NK-92 treated with Interleukin-12 subunit alpha and Interleukin-12 subunit beta, amount 100 ng/mL, for 24 hours (cell line): Measurements from ENCODE around the gene SMAD9.

Source experiments
- DNase-seq: peaks from one replicate; lab custom pipeline; 2025; lab: John Stamatoyannopoulos, UW

Gene SMAD9

GRCh38 chr13:36817996-36818803, 101.8 kb downstream of the SMAD9 start:
- no peak for DNase-seq

GRCh38 chr13:36815062-36815461, 105.0 kb downstream of the SMAD9 start:
- DNase-seq: no peak

GRCh38 chr13:36814465-36814864, 105.6 kb downstream of the SMAD9 start:
- DNase-seq: no peak

GRCh38 chr13:36813225-36813624, 106.8 kb downstream of the SMAD9 start:
- DNase-seq: no peak

- no peak for DNase-seq
These were observed 112.4 kb downstream of the SMAD9 start for GRCh38 chr13:36807616-36808015.

- DNase-seq: no peak
These were observed 113.9 kb downstream of the SMAD9 start for GRCh38 chr13:36806102-36806501.

GRCh38 chr13:36804588-36804987, 115.5 kb downstream of the SMAD9 start:
- DNase-seq: no peak

- DNase-seq: no peak
These were observed 119.0 kb downstream of the SMAD9 start for GRCh38 chr13:36801035-36801434.

GRCh38 chr13:36796052-36796451, 124.0 kb downstream of the SMAD9 start:
- no peak for DNase-seq

GRCh38 chr13:36795463-36795862, 124.6 kb downstream of the SMAD9 start:
- DNase-seq: no peak
